ENCODE measurements around the gene SREBF1. TPM values are rescaled to one million over a fixed set of nuclear protein-coding genes. Genes with fewer than 3 reads are reported as not detected.

SREBF1 gene
- total and polyA plus RNA-seq, 2 experiments from 2014 or later: 38.9 to 45.9 TPM

- H3K27ac ChIP-seq: no peak overlapping the region
- no peak overlapping the region for H3K4me3 ChIP-seq
- peaks cover 6% of the 10 kb centered on the region for H3K36me3 ChIP-seq
- no peak for TF ChIP-seq CTCF (IDR thresholded peaks at IDR 0.05; ENCODE audit: low read depth, low read length)
- H3K27me3 ChIP-seq: no peaks in the 10 kb centered on the region
- no peak for DNase-seq (ENCODE audit: low read depth in 1 of 2, low spot score in 1 of 2)
- peaks cover 24% of the 10 kb centered on the region for H3K4me1 ChIP-seq (ENCODE audit: low read depth)
- H3K9me3 ChIP-seq (ENCODE audit: low read depth): no peaks in the 10 kb centered on the region
These were observed 30.0 kb downstream of the SREBF1 start for GRCh38 chr17:17806611-17807274.

GRCh38 chr17:17806035-17806434, 30.8 kb downstream of the SREBF1 start:
- TF ChIP-seq CTCF (IDR thresholded peaks at IDR 0.05; ENCODE audit: low read depth, low read length): no peak
- H3K27me3 ChIP-seq: no peaks in the 10 kb centered on the region
- H3K9me3 ChIP-seq (ENCODE audit: low read depth): no peaks in the 10 kb centered on the region
- no peak overlapping the region for H3K27ac ChIP-seq
- no peak for DNase-seq (ENCODE audit: low read depth in 1 of 2, low spot score in 1 of 2)
- H3K36me3 ChIP-seq: peaks cover 6% of the 10 kb centered on the region
- H3K4me1 ChIP-seq (ENCODE audit: low read depth): peaks cover 16% of the 10 kb centered on the region
- no peak overlapping the region for H3K4me3 ChIP-seq

- DNase-seq (ENCODE audit: low read depth in 1 of 2, low spot score in 1 of 2): no peak
- no peak overlapping the region for H3K27ac ChIP-seq
These were observed 31.2 kb downstream of the SREBF1 start for GRCh38 chr17:17805575-17805974.

GRCh38 chr17:17804007-17804406, 32.8 kb downstream of the SREBF1 start:
- Histone ChIP-seq H3K27me3 (no peaks in the 10 kb centered on the region), H3K27ac (no peak overlapping the region), H3K4me3 (no peak overlapping the region), H3K36me3 (peaks cover 6% of the 10 kb centered on the region), H3K9me3 (ENCODE audit: low read depth) (no peaks in the 10 kb centered on the region), H3K4me1 (ENCODE audit: low read depth) (peaks cover 8% of the 10 kb centered on the region)
- no peak for TF ChIP-seq CTCF (IDR thresholded peaks at IDR 0.05; ENCODE audit: low read depth, low read length)
- no peak for DNase-seq (ENCODE audit: low read depth in 1 of 2, low spot score in 1 of 2)

More at GRCh38 chr17:17805575-17805974, 31.2 kb downstream of the SREBF1 start:
- no peak for TF ChIP-seq CTCF (IDR thresholded peaks at IDR 0.05; ENCODE audit: low read depth, low read length)
- no peaks in the 10 kb centered on the region for H3K9me3 ChIP-seq (ENCODE audit: low read depth)
- peaks cover 6% of the 10 kb centered on the region for H3K36me3 ChIP-seq
- no peaks in the 10 kb centered on the region for H3K27me3 ChIP-seq
- H3K4me1 ChIP-seq (ENCODE audit: low read depth): peaks cover 12% of the 10 kb centered on the region
- no peak overlapping the region for H3K4me3 ChIP-seq

GRCh38 chr17:17801800-17802481, 34.8 kb downstream of the SREBF1 start:
- no peak for TF ChIP-seq CTCF (IDR thresholded peaks at IDR 0.05; ENCODE audit: low read depth, low read length)
- Histone ChIP-seq H3K4me1 (ENCODE audit: low read depth) (peaks cover 8% of the 10 kb centered on the region), H3K36me3 (peaks cover 16% of the 10 kb centered on the region), H3K27me3 (no peaks in the 10 kb centered on the region), H3K9me3 (ENCODE audit: low read depth) (no peaks in the 10 kb centered on the region), H3K4me3 (no peak overlapping the region), H3K27ac (no peak overlapping the region)
- DNase-seq (ENCODE audit: low read depth in 1 of 2, low spot score in 1 of 2): no peak
